ENCODE measurements around the gene FAM114A1. TPM values are rescaled to one million over a fixed set of nuclear protein-coding genes. Genes with fewer than 3 reads are reported as not detected.

The FAM114A1 gene
- total and polyA plus RNA-seq, 2 experiments from 2014 or later: 13.0 to 14.5 TPM

DNA sequence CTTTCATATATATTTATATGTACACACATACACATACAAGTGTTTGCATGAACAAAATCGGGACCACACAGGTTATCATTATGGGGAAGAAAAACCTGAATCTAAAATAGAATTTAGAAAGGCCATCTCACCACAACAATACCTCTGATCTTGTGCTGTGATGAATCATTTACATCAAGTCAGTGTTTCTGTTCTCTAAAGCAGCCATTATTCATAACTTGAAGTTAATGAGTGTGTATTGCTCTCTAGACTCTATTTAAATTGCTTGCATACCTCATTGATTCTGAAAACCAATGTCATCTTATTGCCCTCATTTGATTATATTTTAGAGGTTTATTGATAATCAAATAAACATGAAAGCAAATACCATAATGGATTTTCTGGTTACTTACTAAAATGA lies 71.6 kb downstream of the FAM114A1 start:
- Histone ChIP-seq H3K27me3 (ENCODE audit: insufficient read depth) (no peaks in the 10 kb centered on the region), H3K27ac (ENCODE audit: low read depth) (no peak overlapping the region), H3K79me2 (replicated peaks; ENCODE audit: insufficient read depth) (no peaks in the 10 kb centered on the region), H3K4me3 (no peak overlapping the region), H3K36me3 (ENCODE audit: insufficient read depth) (no peaks in the 10 kb centered on the region), H2AFZ (no peak overlapping the region), H3K4me2 (no peak overlapping the region), H3K4me1 (ENCODE audit: insufficient read depth) (no peaks in the 10 kb centered on the region), H3F3A (replicated peaks; ENCODE audit: low read depth) (no peaks in the 10 kb centered on the region), H4K20me1 (replicated peaks; ENCODE audit: insufficient read depth) (no peaks in the 10 kb centered on the region; the same call in 1 of the 2 replicates), H3K9me2 (ENCODE audit: insufficient read depth) (no peaks in the 10 kb centered on the region)
- no peak overlapping the region for H3K4me3 Mint-ChIP-seq
- peaks cover 6% of the 10 kb centered on the region; the same call in 1 of the 3 replicates for H3K4me1 Mint-ChIP-seq
- no peaks in the 10 kb centered on the region for H3K9me3 Mint-ChIP-seq
- ATAC-seq (no peak), DNase-seq (ENCODE audit: low spot score) (no peak)
- TF ChIP-seq NANOG (IDR thresholded peaks at IDR 0.05; ENCODE audit: borderline replicate concordance) (no peak), ZNF331 (CRISPR knock-in tag; IDR thresholded peaks at IDR 0.05; ENCODE audit: low read depth) (no peak), POLR2AphosphoS5 (IDR thresholded peaks at IDR 0.05; ENCODE audit: low read depth) (no peak), EZH2 (IDR thresholded peaks at IDR 0.05; ENCODE audit: low read depth, unreplicated experiment) (no peak), ZNF114 (CRISPR knock-in tag; IDR thresholded peaks at IDR 0.05) (no peak), JUNB (IDR thresholded peaks at IDR 0.05; ENCODE audit: unreplicated experiment) (no peak), STAT1 (IDR thresholded peaks at IDR 0.05; ENCODE audit: unreplicated experiment) (no peak), CREB1 (CRISPR knock-in tag; IDR thresholded peaks at IDR 0.05; ENCODE audit: low read depth) (no peak), EZH2phosphoT487 (IDR thresholded peaks at IDR 0.05; ENCODE audit: unreplicated experiment) (no peak)
- TF ChIP-seq, protein P1, sequence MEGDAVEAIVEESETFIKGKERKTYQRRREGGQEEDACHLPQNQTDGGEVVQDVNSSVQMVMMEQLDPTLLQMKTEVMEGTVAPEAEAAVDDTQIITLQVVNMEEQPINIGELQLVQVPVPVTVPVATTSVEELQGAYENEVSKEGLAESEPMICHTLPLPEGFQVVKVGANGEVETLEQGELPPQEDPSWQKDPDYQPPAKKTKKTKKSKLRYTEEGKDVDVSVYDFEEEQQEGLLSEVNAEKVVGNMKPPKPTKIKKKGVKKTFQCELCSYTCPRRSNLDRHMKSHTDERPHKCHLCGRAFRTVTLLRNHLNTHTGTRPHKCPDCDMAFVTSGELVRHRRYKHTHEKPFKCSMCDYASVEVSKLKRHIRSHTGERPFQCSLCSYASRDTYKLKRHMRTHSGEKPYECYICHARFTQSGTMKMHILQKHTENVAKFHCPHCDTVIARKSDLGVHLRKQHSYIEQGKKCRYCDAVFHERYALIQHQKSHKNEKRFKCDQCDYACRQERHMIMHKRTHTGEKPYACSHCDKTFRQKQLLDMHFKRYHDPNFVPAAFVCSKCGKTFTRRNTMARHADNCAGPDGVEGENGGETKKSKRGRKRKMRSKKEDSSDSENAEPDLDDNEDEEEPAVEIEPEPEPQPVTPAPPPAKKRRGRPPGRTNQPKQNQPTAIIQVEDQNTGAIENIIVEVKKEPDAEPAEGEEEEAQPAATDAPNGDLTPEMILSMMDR (conservative IDR thresholded peaks at IDR 0.05; ENCODE audit: low read depth in 2 of 2): no peak
- TF ChIP-seq, protein P2, sequence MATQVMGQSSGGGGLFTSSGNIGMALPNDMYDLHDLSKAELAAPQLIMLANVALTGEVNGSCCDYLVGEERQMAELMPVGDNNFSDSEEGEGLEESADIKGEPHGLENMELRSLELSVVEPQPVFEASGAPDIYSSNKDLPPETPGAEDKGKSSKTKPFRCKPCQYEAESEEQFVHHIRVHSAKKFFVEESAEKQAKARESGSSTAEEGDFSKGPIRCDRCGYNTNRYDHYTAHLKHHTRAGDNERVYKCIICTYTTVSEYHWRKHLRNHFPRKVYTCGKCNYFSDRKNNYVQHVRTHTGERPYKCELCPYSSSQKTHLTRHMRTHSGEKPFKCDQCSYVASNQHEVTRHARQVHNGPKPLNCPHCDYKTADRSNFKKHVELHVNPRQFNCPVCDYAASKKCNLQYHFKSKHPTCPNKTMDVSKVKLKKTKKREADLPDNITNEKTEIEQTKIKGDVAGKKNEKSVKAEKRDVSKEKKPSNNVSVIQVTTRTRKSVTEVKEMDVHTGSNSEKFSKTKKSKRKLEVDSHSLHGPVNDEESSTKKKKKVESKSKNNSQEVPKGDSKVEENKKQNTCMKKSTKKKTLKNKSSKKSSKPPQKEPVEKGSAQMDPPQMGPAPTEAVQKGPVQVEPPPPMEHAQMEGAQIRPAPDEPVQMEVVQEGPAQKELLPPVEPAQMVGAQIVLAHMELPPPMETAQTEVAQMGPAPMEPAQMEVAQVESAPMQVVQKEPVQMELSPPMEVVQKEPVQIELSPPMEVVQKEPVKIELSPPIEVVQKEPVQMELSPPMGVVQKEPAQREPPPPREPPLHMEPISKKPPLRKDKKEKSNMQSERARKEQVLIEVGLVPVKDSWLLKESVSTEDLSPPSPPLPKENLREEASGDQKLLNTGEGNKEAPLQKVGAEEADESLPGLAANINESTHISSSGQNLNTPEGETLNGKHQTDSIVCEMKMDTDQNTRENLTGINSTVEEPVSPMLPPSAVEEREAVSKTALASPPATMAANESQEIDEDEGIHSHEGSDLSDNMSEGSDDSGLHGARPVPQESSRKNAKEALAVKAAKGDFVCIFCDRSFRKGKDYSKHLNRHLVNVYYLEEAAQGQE (IDR thresholded peaks at IDR 0.05; ENCODE audit: unreplicated experiment): no peak
- TF ChIP-seq, protein P3, sequence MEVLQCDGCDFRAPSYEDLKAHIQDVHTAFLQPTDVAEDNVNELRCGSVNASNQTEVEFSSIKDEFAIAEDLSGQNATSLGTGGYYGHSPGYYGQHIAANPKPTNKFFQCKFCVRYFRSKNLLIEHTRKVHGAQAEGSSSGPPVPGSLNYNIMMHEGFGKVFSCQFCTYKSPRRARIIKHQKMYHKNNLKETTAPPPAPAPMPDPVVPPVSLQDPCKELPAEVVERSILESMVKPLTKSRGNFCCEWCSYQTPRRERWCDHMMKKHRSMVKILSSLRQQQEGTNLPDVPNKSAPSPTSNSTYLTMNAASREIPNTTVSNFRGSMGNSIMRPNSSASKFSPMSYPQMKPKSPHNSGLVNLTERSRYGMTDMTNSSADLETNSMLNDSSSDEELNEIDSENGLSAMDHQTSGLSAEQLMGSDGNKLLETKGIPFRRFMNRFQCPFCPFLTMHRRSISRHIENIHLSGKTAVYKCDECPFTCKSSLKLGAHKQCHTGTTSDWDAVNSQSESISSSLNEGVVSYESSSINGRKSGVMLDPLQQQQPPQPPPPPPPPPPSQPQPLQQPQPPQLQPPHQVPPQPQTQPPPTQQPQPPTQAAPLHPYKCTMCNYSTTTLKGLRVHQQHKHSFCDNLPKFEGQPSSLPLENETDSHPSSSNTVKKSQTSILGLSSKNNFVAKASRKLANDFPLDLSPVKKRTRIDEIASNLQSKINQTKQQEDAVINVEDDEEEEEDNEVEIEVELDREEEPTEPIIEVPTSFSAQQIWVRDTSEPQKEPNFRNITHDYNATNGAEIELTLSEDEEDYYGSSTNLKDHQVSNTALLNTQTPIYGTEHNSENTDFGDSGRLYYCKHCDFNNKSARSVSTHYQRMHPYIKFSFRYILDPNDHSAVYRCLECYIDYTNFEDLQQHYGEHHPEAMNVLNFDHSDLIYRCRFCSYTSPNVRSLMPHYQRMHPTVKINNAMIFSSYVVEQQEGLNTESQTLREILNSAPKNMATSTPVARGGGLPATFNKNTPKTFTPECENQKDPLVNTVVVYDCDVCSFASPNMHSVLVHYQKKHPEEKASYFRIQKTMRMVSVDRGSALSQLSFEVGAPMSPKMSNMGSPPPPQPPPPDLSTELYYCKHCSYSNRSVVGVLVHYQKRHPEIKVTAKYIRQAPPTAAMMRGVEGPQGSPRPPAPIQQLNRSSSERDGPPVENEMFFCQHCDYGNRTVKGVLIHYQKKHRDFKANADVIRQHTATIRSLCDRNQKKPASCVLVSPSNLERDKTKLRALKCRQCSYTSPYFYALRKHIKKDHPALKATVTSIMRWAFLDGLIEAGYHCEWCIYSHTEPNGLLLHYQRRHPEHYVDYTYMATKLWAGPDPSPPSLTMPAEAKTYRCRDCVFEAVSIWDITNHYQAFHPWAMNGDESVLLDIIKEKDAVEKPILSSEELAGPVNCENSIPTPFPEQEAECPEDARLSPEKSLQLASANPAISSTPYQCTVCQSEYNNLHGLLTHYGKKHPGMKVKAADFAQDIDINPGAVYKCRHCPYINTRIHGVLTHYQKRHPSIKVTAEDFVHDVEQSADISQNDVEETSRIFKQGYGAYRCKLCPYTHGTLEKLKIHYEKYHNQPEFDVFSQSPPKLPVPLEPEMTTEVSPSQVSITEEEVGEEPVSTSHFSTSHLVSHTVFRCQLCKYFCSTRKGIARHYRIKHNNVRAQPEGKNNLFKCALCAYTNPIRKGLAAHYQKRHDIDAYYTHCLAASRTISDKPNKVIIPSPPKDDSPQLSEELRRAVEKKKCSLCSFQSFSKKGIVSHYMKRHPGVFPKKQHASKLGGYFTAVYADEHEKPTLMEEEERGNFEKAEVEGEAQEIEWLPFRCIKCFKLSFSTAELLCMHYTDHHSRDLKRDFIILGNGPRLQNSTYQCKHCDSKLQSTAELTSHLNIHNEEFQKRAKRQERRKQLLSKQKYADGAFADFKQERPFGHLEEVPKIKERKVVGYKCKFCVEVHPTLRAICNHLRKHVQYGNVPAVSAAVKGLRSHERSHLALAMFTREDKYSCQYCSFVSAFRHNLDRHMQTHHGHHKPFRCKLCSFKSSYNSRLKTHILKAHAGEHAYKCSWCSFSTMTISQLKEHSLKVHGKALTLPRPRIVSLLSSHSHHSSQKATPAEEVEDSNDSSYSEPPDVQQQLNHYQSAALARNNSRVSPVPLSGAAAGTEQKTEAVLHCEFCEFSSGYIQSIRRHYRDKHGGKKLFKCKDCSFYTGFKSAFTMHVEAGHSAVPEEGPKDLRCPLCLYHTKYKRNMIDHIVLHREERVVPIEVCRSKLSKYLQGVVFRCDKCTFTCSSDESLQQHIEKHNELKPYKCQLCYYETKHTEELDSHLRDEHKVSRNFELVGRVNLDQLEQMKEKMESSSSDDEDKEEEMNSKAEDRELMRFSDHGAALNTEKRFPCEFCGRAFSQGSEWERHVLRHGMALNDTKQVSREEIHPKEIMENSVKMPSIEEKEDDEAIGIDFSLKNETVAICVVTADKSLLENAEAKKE (CRISPR knock-in tag; IDR thresholded peaks at IDR 0.05): no peak
- TF ChIP-seq, protein P4, sequence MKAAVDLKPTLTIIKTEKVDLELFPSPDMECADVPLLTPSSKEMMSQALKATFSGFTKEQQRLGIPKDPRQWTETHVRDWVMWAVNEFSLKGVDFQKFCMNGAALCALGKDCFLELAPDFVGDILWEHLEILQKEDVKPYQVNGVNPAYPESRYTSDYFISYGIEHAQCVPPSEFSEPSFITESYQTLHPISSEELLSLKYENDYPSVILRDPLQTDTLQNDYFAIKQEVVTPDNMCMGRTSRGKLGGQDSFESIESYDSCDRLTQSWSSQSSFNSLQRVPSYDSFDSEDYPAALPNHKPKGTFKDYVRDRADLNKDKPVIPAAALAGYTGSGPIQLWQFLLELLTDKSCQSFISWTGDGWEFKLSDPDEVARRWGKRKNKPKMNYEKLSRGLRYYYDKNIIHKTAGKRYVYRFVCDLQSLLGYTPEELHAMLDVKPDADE (IDR thresholded peaks at IDR 0.05): no peak
- H3K27ac Mint-ChIP-seq: no peak overlapping the region
- H3K27me3 Mint-ChIP-seq (ENCODE audit: insufficient read depth, low read depth, poor library complexity): peaks cover 2% of the 10 kb centered on the region
- H3K36me3 Mint-ChIP-seq (ENCODE audit: low read depth): no peaks in the 10 kb centered on the region

Data from GM23338 (cell line).